IMR-90 (cell line): ENCODE results near the gene GRIFIN. TPM values are rescaled to one million over a fixed set of nuclear protein-coding genes. Genes with fewer than 3 reads are reported as not detected.

ENCODE experiments used
- ATAC-seq: fragments of 200-7000 bp; cut with Tn5 transposase; 2 replicates; pipeline ENCODE4 v1.9.1; 2020; ENCODE audit warnings: low read depth, mild to moderate bottlenecking, moderate library complexity
- BruUV-seq: library from RNA; stranded (reverse); fragments of 400-500 nt; replicated peaks from 2 replicates; lab custom pipeline; 2021; lab: Mats Ljungman, UMichigan
- CTCF ChIA-PET: fragments of 300-600 bp; formaldehyde crosslinking; extraction: SDS; loops from one replicate; lab custom pipeline; 2021; ENCODE audit warnings: antibody characterized with exemption; lab: Yijun Ruan, JAX
- POLR2A ChIA-PET: fragments of 300-600 bp; sonication (Branson Sonifier 250); formaldehyde crosslinking; loops from one replicate; lab custom pipeline; 2022; ENCODE audit warnings: antibody characterized with exemption; ENCODE audit not compliant: unreplicated experiment; lab: Charles Lee
- DNase-seq: peaks from one replicate; pipeline ENCODE4 v3.0.0; 2013
- H2AFZ ChIP-seq: replicated peaks from 2 replicates; pipeline ENCODE3; 2013; ENCODE audit warnings: low read length, mild to moderate bottlenecking; ENCODE audit not compliant: poor library complexity
- H2AK5ac ChIP-seq: 2 replicates; pipeline ENCODE4 v1.6.1; 2013; ENCODE audit warnings: low read depth, low read length, inconsistent platforms
- H2AK9ac ChIP-seq: replicated peaks from 2 replicates; pipeline ENCODE3; 2013; ENCODE audit warnings: mild to moderate bottlenecking, low read depth, low read length, moderate library complexity; ENCODE audit not compliant: poor library complexity
- H2BK120ac ChIP-seq: 2 replicates; pipeline ENCODE4 v1.6.1; 2013; ENCODE audit warnings: low read depth, low read length, inconsistent platforms
- H2BK15ac ChIP-seq: 3 replicates; pipeline ENCODE4 v1.6.1; 2013; ENCODE audit warnings: low read depth, low read length, inconsistent platforms
- H2BK20ac ChIP-seq: 2 replicates; pipeline ENCODE4 v1.6.1; 2013; ENCODE audit warnings: low read depth, mild to moderate bottlenecking, inconsistent platforms, low read length, moderate library complexity
- H2BK5ac ChIP-seq: 2 replicates; pipeline ENCODE4 v1.6.1; 2013; ENCODE audit warnings: mild to moderate bottlenecking, low read depth, low read length, inconsistent platforms; ENCODE audit not compliant: poor library complexity, severe bottlenecking
- H3K14ac ChIP-seq: replicated peaks from 2 replicates; pipeline ENCODE4 v1.6.1; 2013; ENCODE audit warnings: low read depth, low read length, inconsistent platforms
- H3K18ac ChIP-seq: 2 replicates; pipeline ENCODE4 v1.6.1; 2013; ENCODE audit warnings: low read depth, low read length, control low read depth
- H3K23ac ChIP-seq: 2 replicates; pipeline ENCODE4 v1.6.1; 2013; ENCODE audit warnings: low read depth, low read length, inconsistent platforms
- H3K27ac ChIP-seq: 2 replicates; pipeline ENCODE4 v1.5.1; 2013; ENCODE audit warnings: mild to moderate bottlenecking, control low read depth, low read length; ENCODE audit not compliant: insufficient read depth
- H3K27me3 ChIP-seq: 2 replicates; pipeline ENCODE4 v1.6.1; 2013; ENCODE audit warnings: low read length; ENCODE audit not compliant: control insufficient read depth, insufficient read depth
- H3K36me3 ChIP-seq: 2 replicates; pipeline ENCODE4 v1.6.1; 2013; ENCODE audit warnings: low read length, mixed read lengths; ENCODE audit not compliant: control insufficient read depth, insufficient read depth
- H3K4ac ChIP-seq: 2 replicates; pipeline ENCODE4 v1.6.1; 2013; ENCODE audit warnings: low read depth, low read length, inconsistent platforms
- H3K4me1 ChIP-seq: 2 replicates; pipeline ENCODE4 v1.6.1; 2013; ENCODE audit warnings: low read length, mixed read lengths; ENCODE audit not compliant: control insufficient read depth, insufficient read depth
- H3K4me2 ChIP-seq: 2 replicates; pipeline ENCODE4 v1.6.1; 2013; ENCODE audit warnings: low read depth, mild to moderate bottlenecking, control low read depth, low read length, moderate library complexity
- H3K4me3 ChIP-seq: 2 replicates; pipeline ENCODE4 v1.5.1; 2013; ENCODE audit warnings: low read depth, mild to moderate bottlenecking, control low read depth, low read length, moderate library complexity; ENCODE audit not compliant: insufficient read depth
- H3K56ac ChIP-seq: 2 replicates; pipeline ENCODE4 v1.6.1; 2013; ENCODE audit warnings: low read length, inconsistent platforms; ENCODE audit not compliant: insufficient read depth; ENCODE audit errors: extremely low read depth
- H3K79me1 ChIP-seq, 2 experiments: 2 replicates each; pipeline ENCODE4 v1.6.1; 2013; ENCODE audit warnings: low read length in 2 of 2, inconsistent platforms in 1 of 2, low read depth in 1 of 2
- H3K9ac ChIP-seq: 2 replicates; pipeline ENCODE4 v1.6.1; 2013; ENCODE audit warnings: low read depth, low read length, control low read depth
- H3K9me1 ChIP-seq: 2 replicates; pipeline ENCODE4 v1.6.1; 2013; ENCODE audit warnings: low read length, inconsistent platforms; ENCODE audit not compliant: insufficient read depth
- H3K9me3 ChIP-seq: 2 replicates; pipeline ENCODE4 v1.6.1; 2013; ENCODE audit warnings: low read length; ENCODE audit not compliant: control insufficient read depth, insufficient read depth
- H4K20me1 ChIP-seq: 2 replicates; pipeline ENCODE4 v1.6.1; 2013; ENCODE audit warnings: low read length, inconsistent platforms; ENCODE audit not compliant: insufficient read depth
- H4K5ac ChIP-seq: 2 replicates; pipeline ENCODE4 v1.6.1; 2013; ENCODE audit warnings: mild to moderate bottlenecking, low read depth, low read length, control low read depth
- H4K8ac ChIP-seq, 2 experiments: 2 replicates each; pipeline ENCODE4 v1.6.1; 2013; ENCODE audit warnings: low read depth in 2 of 2, low read length in 2 of 2, control low read depth in 1 of 2, inconsistent platforms in 1 of 2
- H4K91ac ChIP-seq: 2 replicates; pipeline ENCODE4 v1.6.1; 2013; ENCODE audit warnings: low read depth, low read length, inconsistent platforms; ENCODE audit not compliant: insufficient read depth
- CEBPB ChIP-seq: IDR thresholded peaks from 2 replicates; pipeline ENCODE4 v1.6.1; 2012; ENCODE audit warnings: low read depth, low read length, improper control_type of control experiment
- MAFK ChIP-seq: IDR thresholded peaks from 2 replicates; pipeline ENCODE4 v1.6.1; 2012; ENCODE audit warnings: low read depth, low read length, improper control_type of control experiment
- MAZ ChIP-seq: IDR thresholded peaks from 2 replicates; pipeline ENCODE4 v1.6.1; 2012; ENCODE audit warnings: low read depth, mild to moderate bottlenecking, low read length, improper control_type of control experiment, moderate library complexity, borderline replicate concordance
- POLR2A ChIP-seq: IDR thresholded peaks from 2 replicates; pipeline ENCODE4 v1.6.1; 2012; ENCODE audit warnings: mild to moderate bottlenecking, low read depth, low read length
- RAD21 ChIP-seq: IDR thresholded peaks from 2 replicates; pipeline ENCODE4 v1.6.1; 2012; ENCODE audit warnings: low read length, improper control_type of control experiment
- RFX5 ChIP-seq: IDR thresholded peaks from 2 replicates; pipeline ENCODE4 v1.8.0; 2012; ENCODE audit warnings: low read depth, mild to moderate bottlenecking, low read length, moderate library complexity
- USF2 ChIP-seq: fragments of 150-350 bp; IDR thresholded peaks from 2 replicates; pipeline ENCODE4 v1.6.1; 2017; ENCODE audit warnings: mild to moderate bottlenecking, antibody characterized with exemption, low read length, low read depth
- WGBS, 2 experiments: methylation state at CpG; one replicate each; pipeline versions ENCODE4 v1.1.5 to v1.1.7; 2013; ENCODE audit warnings: missing lambda C conversion rate in 2 of 2; ENCODE audit not compliant: insufficient read length in 1 of 2; ENCODE audit errors: extremely low coverage in 2 of 2; 5-methylcytosine and 5-hydroxymethylcytosine counted together
- dilution Hi-C: fragments of 300-500 bp; cut with HindIII; formaldehyde crosslinking; loops from one replicate; pipeline ENCODE4 v1.14.3; 2018; ENCODE audit warnings: low sequenced_read_pairs; ENCODE audit not compliant: unreplicated experiment
- in situ Hi-C: fragments of 300-500 bp; cut with MboI; formaldehyde crosslinking; loops from 3 replicates; pipeline ENCODE4 v1.14.3; 2019; ENCODE audit warnings: low sequenced_read_pairs, inconsistent platforms, mixed read lengths
- intact Hi-C: fragments of 100-400 bp; cut with micrococcal nuclease; formaldehyde crosslinking; loops from 2 replicates; pipeline ENCODE4 v1.10.0; 2022
- polyA plus RNA-seq, 3 experiments: library from polyadenylated mRNA; depleted of rRNA; stranded (reverse); fragments of >200 nt; gene quantifications; 2 replicates each; pipeline ENCODE4 v1.2.3, GENCODE V29; 2012; ENCODE audit warnings: low replicate concordance in 1 of 3
- total RNA-seq: library from RNA; depleted of rRNA; stranded (reverse); fragments of >200 nt; gene quantifications from 2 replicates; pipeline ENCODE4 v1.2.3, GENCODE V29; 2012

The GRIFIN gene
- total and polyA plus RNA-seq, 2 of the 4 experiments (the other 2 are of a cell fraction), result not detected

GRCh38 chr7:2518737-2519118 is 42.5 kb upstream of the GRIFIN start:
- Histone ChIP-seq H3K9ac (no peak overlapping the region), H3K56ac (no peak overlapping the region), H3K4ac (peak overlapping the region; percentile 92), H3K18ac (no peak overlapping the region), H4K5ac (no peak overlapping the region), H4K8ac (peak overlapping the region; percentile 71 to 85; a peak in 3 of 4 replicates), H3K14ac (0 out of 2 replicates have a peak overlapping the region, but pooled peaks have one; percentile 74), H3K27me3 (no peaks in the 10 kb centered on the region), H3K4me1 (peaks cover 28% of the 10 kb centered on the region), H4K91ac (peak overlapping the region; percentile 46), H3K27ac (no peak overlapping the region), H4K20me1 (0 out of 2 replicates have a peak, but pooled peaks cover 9% of the 10 kb centered on the region), H2AK9ac (peak overlapping the region; percentile 83), H2AK5ac (peak overlapping the region; percentile 92; the same call in 1 of the 2 replicates), H3K4me2 (peak overlapping the region; percentile 87; the same call in 1 of the 2 replicates), H3K36me3 (no peaks in the 10 kb centered on the region), H3K9me1 (peaks cover 16% of the 10 kb centered on the region), H3K9me3 (no peaks in the 10 kb centered on the region), H2BK20ac (peak overlapping the region; percentile 72; the same call in 1 of the 2 replicates), H2BK120ac (peak overlapping the region; percentile 92; the same call in 1 of the 2 replicates), H3K23ac (peak overlapping the region; percentile 31; the same call in 1 of the 2 replicates), H3K4me3 (no peak overlapping the region), H2BK5ac (no peak overlapping the region), H3K79me1 (peaks cover 0 to 8% of the 10 kb centered on the region in 2 experiments; a peak in 2 of 4 replicates), H2AFZ (peak overlapping the region; percentile 89), H2BK15ac (peak overlapping the region; percentile 83; the same call in 1 of the 3 replicates)
- ATAC-seq (no peak), DNase-seq (no peak)
- TF ChIP-seq RAD21 (no peak), USF2 (no peak), RFX5 (no peak), POLR2A (no peak), CEBPB (no peak), MAFK (no peak), MAZ (no peak)
- WGBS, 2 experiments, result 35% methylated on average over 8 of the region's 41 CpGs; no CpG with 5 or more reads in 1 of the 2 experiments
- CTCF ChIA-PET, result no interaction called here
- BruUV-seq, result no TSS peak
- POLR2A ChIA-PET, result no interaction called here
- in situ Hi-C loops (no loop called here), dilution Hi-C loops (no loop called here), intact Hi-C loops (no loop called here)
